WERI-Rb-1 (cell line): ENCODE measurements around the gene COL4A4.

Experiments
- DNase-seq: peaks from one replicate; pipeline ENCODE4 v3.0.0-alpha.2; 2020
- H3K27ac ChIP-seq: fragments of 250-450 bp; sonication (Bioruptor Pico); 2 replicates; pipeline ENCODE4 v1.5.1; 2020; ENCODE audit warnings: mild to moderate bottlenecking, moderate library complexity
- H3K27me3 ChIP-seq: fragments of 250-450 bp; sonication (Bioruptor Pico); 2 replicates; pipeline ENCODE4 v1.5.1; 2021; ENCODE audit warnings: mild to moderate bottlenecking, low read depth, moderate library complexity; ENCODE audit not compliant: insufficient read depth, severe bottlenecking
- H3K36me3 ChIP-seq: fragments of 250-450 bp; sonication (Bioruptor Pico); 2 replicates; pipeline ENCODE4 v1.5.1; 2020; ENCODE audit warnings: mild to moderate bottlenecking, moderate library complexity
- H3K4me3 ChIP-seq: 2 replicates; pipeline ENCODE4 v1.5.1; 2011; ENCODE audit warnings: low read depth, mild to moderate bottlenecking, control low read depth, low read length
- H3K9me3 ChIP-seq: fragments of 250-450 bp; sonication (Bioruptor Pico); 2 replicates; pipeline ENCODE4 v1.5.1; 2021; ENCODE audit warnings: mild to moderate bottlenecking, moderate library complexity; ENCODE audit not compliant: severe bottlenecking
- TF ChIP-seq, protein P1 (sequence below): IDR thresholded peaks from 2 replicates; pipeline ENCODE4 v1.5.1; 2011; ENCODE audit warnings: low read depth, mild to moderate bottlenecking, control low read depth, inconsistent platforms, low read length

Gene COL4A4

GRCh38 chr2:227148106-227148505, 15.9 kb downstream of the COL4A4 start:
- Histone ChIP-seq H3K27me3 (no peaks in the 10 kb centered on the region), H3K36me3 (no peaks in the 10 kb centered on the region), H3K4me3 (no peak overlapping the region), H3K27ac (no peak overlapping the region), H3K9me3 (peaks cover 4% of the 10 kb centered on the region)
- TF ChIP-seq, protein P1, sequence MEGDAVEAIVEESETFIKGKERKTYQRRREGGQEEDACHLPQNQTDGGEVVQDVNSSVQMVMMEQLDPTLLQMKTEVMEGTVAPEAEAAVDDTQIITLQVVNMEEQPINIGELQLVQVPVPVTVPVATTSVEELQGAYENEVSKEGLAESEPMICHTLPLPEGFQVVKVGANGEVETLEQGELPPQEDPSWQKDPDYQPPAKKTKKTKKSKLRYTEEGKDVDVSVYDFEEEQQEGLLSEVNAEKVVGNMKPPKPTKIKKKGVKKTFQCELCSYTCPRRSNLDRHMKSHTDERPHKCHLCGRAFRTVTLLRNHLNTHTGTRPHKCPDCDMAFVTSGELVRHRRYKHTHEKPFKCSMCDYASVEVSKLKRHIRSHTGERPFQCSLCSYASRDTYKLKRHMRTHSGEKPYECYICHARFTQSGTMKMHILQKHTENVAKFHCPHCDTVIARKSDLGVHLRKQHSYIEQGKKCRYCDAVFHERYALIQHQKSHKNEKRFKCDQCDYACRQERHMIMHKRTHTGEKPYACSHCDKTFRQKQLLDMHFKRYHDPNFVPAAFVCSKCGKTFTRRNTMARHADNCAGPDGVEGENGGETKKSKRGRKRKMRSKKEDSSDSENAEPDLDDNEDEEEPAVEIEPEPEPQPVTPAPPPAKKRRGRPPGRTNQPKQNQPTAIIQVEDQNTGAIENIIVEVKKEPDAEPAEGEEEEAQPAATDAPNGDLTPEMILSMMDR, result no peak
- DNase-seq, result no peak

DNA sequence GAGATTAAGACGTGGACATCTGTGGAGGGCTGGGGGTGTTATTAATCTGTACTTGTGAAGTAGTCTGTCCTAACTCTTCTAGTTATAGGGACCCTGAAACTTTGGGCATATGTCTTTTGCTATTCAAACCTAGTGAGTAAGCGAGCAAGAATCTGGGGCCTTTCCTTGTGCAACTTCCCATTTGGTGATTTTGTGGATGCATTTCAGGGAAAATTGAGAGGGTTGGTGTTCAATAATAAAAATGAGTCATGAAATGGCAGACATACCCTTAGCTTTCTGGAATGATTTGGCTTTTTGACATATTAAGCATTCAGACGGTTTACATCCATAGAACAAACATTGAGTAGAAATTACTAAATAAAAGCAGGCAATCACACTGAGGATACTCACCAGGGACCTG, 17.0 kb downstream of the COL4A4 start:
- DNase-seq, result no peak
- TF ChIP-seq, protein P1, result no peak

GRCh38 chr2:227146456-227146855, 17.5 kb downstream of the COL4A4 start:
- TF ChIP-seq, protein P1, result no peak

More for the DNA sequence above, 17.0 kb downstream of the COL4A4 start:
- H3K36me3 ChIP-seq, result no peaks in the 10 kb centered on the region
- no peaks in the 10 kb centered on the region for H3K27me3 ChIP-seq
- H3K9me3 ChIP-seq, result peaks cover 4% of the 10 kb centered on the region
- H3K4me3 ChIP-seq, result no peak overlapping the region
- H3K27ac ChIP-seq, result no peak overlapping the region

DNA sequence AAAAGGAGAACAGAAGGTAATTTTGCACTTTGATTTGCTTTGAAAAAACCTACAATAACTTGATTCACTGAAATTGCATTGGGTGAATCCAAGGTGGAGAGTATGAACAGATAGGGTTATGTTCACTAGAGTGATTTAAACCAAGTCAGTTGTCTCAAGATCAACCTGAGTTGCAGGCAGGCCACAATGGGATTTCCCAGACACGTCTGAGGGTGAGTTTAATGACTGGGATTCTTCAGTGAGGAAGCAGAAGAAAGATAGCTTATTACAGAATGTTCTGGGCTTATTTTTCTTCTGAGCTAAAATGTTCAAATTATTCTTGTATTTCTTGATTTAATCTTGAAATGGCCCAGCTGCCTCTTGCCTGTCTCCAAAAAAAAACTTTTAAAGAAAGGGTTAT, 20.1 kb downstream of the COL4A4 start:
- Histone ChIP-seq H3K36me3 (no peaks in the 10 kb centered on the region), H3K4me3 (no peak overlapping the region), H3K9me3 (peaks cover 4% of the 10 kb centered on the region), H3K27me3 (no peaks in the 10 kb centered on the region), H3K27ac (no peak overlapping the region)
- TF ChIP-seq, protein P1, result no peak
- no peak for DNase-seq

More at GRCh38 chr2:227146456-227146855, 17.5 kb downstream of the COL4A4 start:
- no peaks in the 10 kb centered on the region for H3K36me3 ChIP-seq
- H3K27me3 ChIP-seq, result no peaks in the 10 kb centered on the region
- DNase-seq, result no peak
- H3K27ac ChIP-seq, result no peak overlapping the region
- no peak overlapping the region for H3K4me3 ChIP-seq
- peaks cover 4% of the 10 kb centered on the region for H3K9me3 ChIP-seq

DNA sequence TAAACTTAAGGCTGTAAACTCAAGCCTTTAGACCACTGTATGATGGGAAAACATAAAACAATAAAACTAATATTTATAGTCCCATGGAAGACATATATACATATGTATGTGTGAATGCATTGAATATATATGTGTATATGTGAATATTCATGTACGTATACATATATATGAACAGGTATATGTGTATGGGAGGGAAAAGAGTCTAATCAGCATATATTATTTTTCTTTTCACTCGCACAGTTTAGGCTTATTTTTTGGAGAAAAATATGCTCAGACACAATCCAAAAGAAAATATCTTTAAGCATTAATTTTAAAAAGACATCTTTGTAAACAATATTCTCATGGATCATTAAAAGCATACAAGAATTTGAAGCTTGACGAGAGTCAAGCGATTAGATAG, 22.7 kb downstream of the COL4A4 start:
- no peak overlapping the region for H3K27ac ChIP-seq
- H3K36me3 ChIP-seq, result no peaks in the 10 kb centered on the region
- TF ChIP-seq, protein P1, result no peak
- H3K4me3 ChIP-seq, result no peak overlapping the region
- no peak for DNase-seq
- no peaks in the 10 kb centered on the region for H3K27me3 ChIP-seq
- no peaks in the 10 kb centered on the region for H3K9me3 ChIP-seq

- TF ChIP-seq, protein P1, result no peak
- no peak overlapping the region for H3K4me3 ChIP-seq
- H3K27me3 ChIP-seq, result no peaks in the 10 kb centered on the region
Observed at GRCh38 chr2:227134591-227134990, 29.4 kb downstream of the COL4A4 start.

More at GRCh38 chr2:227134591-227134990, 29.4 kb downstream of the COL4A4 start:
- DNase-seq, result no peak
- Histone ChIP-seq H3K9me3 (no peaks in the 10 kb centered on the region), H3K27ac (no peak overlapping the region), H3K36me3 (no peaks in the 10 kb centered on the region)
